OCI-LY3 (cell line): ENCODE data around the gene GIMAP8.

Source experiments
- H2AFZ ChIP-seq: fragments of 200-600, 300-600 bp; shearing (Covaris generic); 2 replicates; pipeline ENCODE4 v1.6.0; 2014; ENCODE audit warnings: antibody characterized with exemption, low read depth, low read length
- H3K27ac ChIP-seq: fragments of 200-600, 300-600 bp; sonication (generic); 2 replicates; pipeline ENCODE4 v1.5.1; 2014; ENCODE audit warnings: mild to moderate bottlenecking, low read length, moderate library complexity, mixed read lengths
- H3K27me3 ChIP-seq: fragments of 200-600, 300-600 bp; sonication (generic); 2 replicates; pipeline ENCODE4 v1.6.1; 2014; ENCODE audit warnings: low read depth, low read length, mixed read lengths
- H3K36me3 ChIP-seq: fragments of 200-600, 300-600 bp; sonication (generic); replicated peaks from 2 replicates; pipeline ENCODE3; 2014; ENCODE audit warnings: low read depth, low read length, mixed read lengths
- H3K4me1 ChIP-seq: fragments of 300-600, 200-600 bp; sonication (generic); 2 replicates; pipeline ENCODE4 v1.6.1; 2014; ENCODE audit warnings: low read length, mixed read lengths
- H3K4me2 ChIP-seq: fragments of 200-600, 300-600 bp; sonication (generic); 2 replicates; pipeline ENCODE4 v1.6.1; 2014; ENCODE audit warnings: low read length, mixed read lengths
- H3K4me3 ChIP-seq: fragments of 300-600, 200-600 bp; sonication (generic); 2 replicates; pipeline ENCODE4 v1.5.1; 2014; ENCODE audit warnings: antibody characterized with exemption, mild to moderate bottlenecking, low read length, moderate library complexity
- H3K79me2 ChIP-seq: fragments of 300-600, 200-600 bp; shearing (Covaris generic); 2 replicates; pipeline ENCODE4 v1.6.1; 2014; ENCODE audit warnings: mild to moderate bottlenecking, low read length, mixed read lengths
- H3K9ac ChIP-seq: fragments of 300-600, 200-600 bp; shearing (Covaris generic); 2 replicates; pipeline ENCODE4 v1.6.0; 2014; ENCODE audit warnings: mild to moderate bottlenecking, low read length, moderate library complexity
- H3K9me3 ChIP-seq: fragments of 200-600, 300-600 bp; shearing (Covaris generic); 2 replicates; pipeline ENCODE4 v1.6.1; 2014; ENCODE audit warnings: low read length, mixed read lengths; ENCODE audit not compliant: insufficient read depth
- H4K20me1 ChIP-seq: fragments of 200-600, 300-600 bp; sonication (generic); 2 replicates; pipeline ENCODE4 v1.6.1; 2016; ENCODE audit warnings: low read length, mixed read lengths; ENCODE audit not compliant: insufficient read depth
- CTCF ChIP-seq: fragments of 200-600, 300-600 bp; sonication (generic); IDR thresholded peaks from 2 replicates; pipeline ENCODE4 v1.5.1; 2014; ENCODE audit warnings: antibody characterized with exemption, low read length, low read depth
- EZH2phosphoT487 ChIP-seq: fragments of 200-600 bp; shearing (Covaris generic); IDR thresholded peaks from 2 replicates; pipeline ENCODE4 v1.6.1; 2018; ENCODE audit warnings: antibody characterized with exemption, mixed run types, low read depth

Gene GIMAP8

GRCh38 chr7:150513758-150514157 lies 63.3 kb downstream of the GIMAP8 start:
- Histone ChIP-seq H3K27ac (no peak overlapping the region), H3K79me2 (no peaks in the 10 kb centered on the region), H3K27me3 (peaks cover 24% of the 10 kb centered on the region; the same call in 1 of the 2 replicates), H4K20me1 (no peaks in the 10 kb centered on the region), H3K9ac (no peak overlapping the region), H3K9me3 (no peaks in the 10 kb centered on the region), H2AFZ (no peak overlapping the region), H3K36me3 (no peaks in the 10 kb centered on the region), H3K4me2 (no peak overlapping the region), H3K4me3 (no peak overlapping the region), H3K4me1 (no peaks in the 10 kb centered on the region)
- TF ChIP-seq CTCF (no peak), EZH2phosphoT487 (no peak)

GRCh38 chr7:150514748-150515222 lies 64.4 kb downstream of the GIMAP8 start, which contains the start of gene GIMAP7:
Gene GIMAP7 (plus strand): TSS chr7:150514872. CDS start chr7:150519975, 5,103 bp downstream.
- Histone ChIP-seq H3K4me1 (no peaks in the 10 kb centered on the region), H3K79me2 (no peaks in the 10 kb centered on the region), H4K20me1 (no peaks in the 10 kb centered on the region), H3K27ac (no peak within 1 kb of the TSS), H2AFZ (no peak within 1 kb of the TSS), H3K9me3 (no peaks in the 10 kb centered on the region), H3K27me3 (peaks cover 24% of the 10 kb centered on the region; the same call in 1 of the 2 replicates), H3K9ac (no peak within 1 kb of the TSS), H3K4me2 (no peak within 1 kb of the TSS), H3K4me3 (no peak within 1 kb of the TSS), H3K36me3 (no peaks in the 10 kb centered on the region)
- no peak for TF ChIP-seq CTCF
- no peak for TF ChIP-seq EZH2phosphoT487

DNA sequence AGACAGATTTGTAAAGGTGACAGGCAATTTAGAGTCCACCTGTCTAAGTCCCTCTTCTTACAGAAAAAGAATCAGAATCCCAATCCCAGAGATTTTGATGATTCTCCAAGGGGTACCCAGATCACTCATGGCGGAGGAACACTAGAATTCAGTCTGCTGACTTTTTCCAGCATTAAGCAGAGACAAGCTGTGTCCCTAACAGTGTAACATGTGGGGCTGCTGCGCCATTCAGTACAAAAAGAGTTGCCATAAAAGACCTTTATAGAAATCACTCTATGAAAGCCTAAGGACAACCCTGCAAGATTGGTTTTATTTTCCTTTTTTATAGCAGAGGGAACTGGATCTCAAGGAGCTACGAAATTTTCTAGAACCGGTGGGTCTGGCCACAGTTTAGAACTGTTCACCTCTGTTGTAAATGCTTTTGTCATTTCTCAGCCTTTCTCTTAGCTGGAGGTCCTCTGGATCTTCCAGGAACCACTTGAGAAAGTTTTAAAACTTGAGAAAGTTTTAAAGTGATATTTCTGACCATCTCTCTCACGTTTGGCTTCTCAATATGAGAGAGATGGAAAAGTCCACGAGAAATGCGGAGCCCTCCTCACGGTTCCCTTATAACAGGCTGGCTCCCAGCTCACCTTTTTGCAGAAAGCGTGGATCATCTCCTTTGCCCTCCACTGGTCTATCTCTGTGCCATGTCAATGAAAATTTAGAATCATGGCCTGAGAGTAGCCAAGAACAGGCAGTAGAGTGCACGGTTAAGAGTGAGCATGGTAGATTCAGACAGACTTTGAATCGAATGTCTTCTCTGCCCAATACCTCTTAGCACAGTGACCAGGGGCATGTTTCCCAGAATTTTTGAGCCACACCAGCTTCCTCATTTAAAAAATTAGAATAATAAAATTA lies 65.1 kb downstream of the GIMAP8 start:
- Histone ChIP-seq H2AFZ (no peak overlapping the region), H3K79me2 (no peaks in the 10 kb centered on the region), H3K4me1 (no peaks in the 10 kb centered on the region), H3K4me2 (no peak overlapping the region), H3K4me3 (no peak overlapping the region), H3K36me3 (no peaks in the 10 kb centered on the region), H3K9ac (no peak overlapping the region), H3K27me3 (peaks cover 24% of the 10 kb centered on the region; the same call in 1 of the 2 replicates), H3K9me3 (no peaks in the 10 kb centered on the region), H3K27ac (no peak overlapping the region), H4K20me1 (no peaks in the 10 kb centered on the region)
- TF ChIP-seq CTCF (no peak), EZH2phosphoT487 (no peak)

- Histone ChIP-seq H3K9ac (no peak overlapping the region), H3K27me3 (peaks cover 24% of the 10 kb centered on the region; the same call in 1 of the 2 replicates), H3K9me3 (no peaks in the 10 kb centered on the region), H3K36me3 (no peaks in the 10 kb centered on the region), H3K4me3 (no peak overlapping the region), H3K4me1 (no peaks in the 10 kb centered on the region), H3K79me2 (no peaks in the 10 kb centered on the region), H2AFZ (no peak overlapping the region), H4K20me1 (no peaks in the 10 kb centered on the region), H3K27ac (no peak overlapping the region), H3K4me2 (no peak overlapping the region)
- no peak for TF ChIP-seq EZH2phosphoT487
- no peak for TF ChIP-seq CTCF
These were observed 66.7 kb downstream of the GIMAP8 start for GRCh38 chr7:150516956-150517745.
